ACC112 (cell line): ENCODE data around the gene PLEKHO1.
A peak's percentile ranks its signal among the peaks of the same experiment; 100 is the strongest.

ENCODE experiments used
- H2AFZ ChIP-seq: fragments of 200-600 bp; sonication (generic); one replicate; pipeline ENCODE4 v1.6.0; 2017; ENCODE audit warnings: antibody characterized with exemption, low read length; ENCODE audit not compliant: unreplicated experiment
- H3K27ac ChIP-seq: fragments of 200-600 bp; sonication (generic); 2 replicates; pipeline ENCODE4 v1.5.1; 2014; ENCODE audit warnings: low read depth, mild to moderate bottlenecking, antibody characterized with exemption, low read length, moderate library complexity
- H3K27me3 ChIP-seq: fragments of 200-600 bp; sonication (generic); 2 replicates; pipeline ENCODE4 v1.6.1; 2014; ENCODE audit warnings: mild to moderate bottlenecking, antibody characterized with exemption, low read length, moderate library complexity, mixed read lengths; ENCODE audit not compliant: insufficient read depth
- H3K36me3 ChIP-seq: fragments of 200-600 bp; sonication (generic); 2 replicates; pipeline ENCODE4 v1.6.1; 2016; ENCODE audit warnings: mild to moderate bottlenecking, antibody characterized with exemption, low read length, moderate library complexity, mixed read lengths; ENCODE audit not compliant: insufficient read depth
- H3K4me1 ChIP-seq: fragments of 200-600 bp; sonication (generic); one replicate; pipeline ENCODE4 v1.6.1; 2016; ENCODE audit warnings: low read length, mixed read lengths; ENCODE audit not compliant: insufficient read depth, unreplicated experiment, control insufficient read depth
- H3K4me3 ChIP-seq: fragments of 200-600 bp; sonication (generic); 2 replicates; pipeline ENCODE4 v1.5.1; 2014; ENCODE audit warnings: mild to moderate bottlenecking, low read depth, low read length
- H3K79me2 ChIP-seq: fragments of 200-600 bp; sonication (generic); one replicate; pipeline ENCODE4 v1.6.0; 2016; ENCODE audit warnings: low read length; ENCODE audit not compliant: control insufficient read depth, unreplicated experiment, insufficient read depth

Gene PLEKHO1

DNA sequence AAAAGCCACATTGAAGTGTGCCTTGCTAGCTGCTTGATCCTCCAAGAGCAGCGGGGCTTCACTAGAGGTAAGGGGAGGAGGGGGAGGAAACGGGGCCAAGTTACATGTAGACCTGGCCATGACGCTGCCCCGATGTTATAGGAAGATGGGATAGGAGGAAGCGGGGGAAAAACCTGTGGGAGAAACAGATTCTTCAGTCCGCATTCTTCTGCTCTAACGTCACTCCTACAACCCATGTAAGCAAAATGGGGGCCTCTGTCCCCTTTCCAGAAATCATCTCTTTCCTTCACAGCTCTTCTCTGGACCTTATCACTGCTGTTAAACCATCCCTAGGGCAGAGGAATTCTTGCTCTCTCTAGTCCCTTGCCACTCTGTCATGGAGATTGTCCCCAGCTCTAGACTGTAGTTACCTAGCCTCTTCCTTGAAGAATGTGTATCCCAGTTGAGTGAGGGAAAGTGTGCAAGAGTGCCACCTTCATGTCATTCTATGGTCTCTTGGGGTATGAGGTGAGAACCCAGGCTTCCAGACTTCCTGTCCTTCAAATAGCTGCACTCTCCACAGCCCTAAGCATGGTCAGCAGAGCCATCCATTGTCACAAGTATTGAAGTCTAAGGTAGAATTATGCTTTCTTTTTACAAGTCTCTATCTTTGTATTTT, 11.4 kb downstream of the PLEKHO1 start:
- H2AFZ ChIP-seq = no peak overlapping the region
- peaks cover 15% of the 10 kb centered on the region for H3K36me3 ChIP-seq
- no peaks in the 10 kb centered on the region for H3K27me3 ChIP-seq
- no peak overlapping the region for H3K27ac ChIP-seq
- no peak overlapping the region for H3K4me3 ChIP-seq
- no peaks in the 10 kb centered on the region for H3K79me2 ChIP-seq
- peaks cover 22% of the 10 kb centered on the region for H3K4me1 ChIP-seq

DNA sequence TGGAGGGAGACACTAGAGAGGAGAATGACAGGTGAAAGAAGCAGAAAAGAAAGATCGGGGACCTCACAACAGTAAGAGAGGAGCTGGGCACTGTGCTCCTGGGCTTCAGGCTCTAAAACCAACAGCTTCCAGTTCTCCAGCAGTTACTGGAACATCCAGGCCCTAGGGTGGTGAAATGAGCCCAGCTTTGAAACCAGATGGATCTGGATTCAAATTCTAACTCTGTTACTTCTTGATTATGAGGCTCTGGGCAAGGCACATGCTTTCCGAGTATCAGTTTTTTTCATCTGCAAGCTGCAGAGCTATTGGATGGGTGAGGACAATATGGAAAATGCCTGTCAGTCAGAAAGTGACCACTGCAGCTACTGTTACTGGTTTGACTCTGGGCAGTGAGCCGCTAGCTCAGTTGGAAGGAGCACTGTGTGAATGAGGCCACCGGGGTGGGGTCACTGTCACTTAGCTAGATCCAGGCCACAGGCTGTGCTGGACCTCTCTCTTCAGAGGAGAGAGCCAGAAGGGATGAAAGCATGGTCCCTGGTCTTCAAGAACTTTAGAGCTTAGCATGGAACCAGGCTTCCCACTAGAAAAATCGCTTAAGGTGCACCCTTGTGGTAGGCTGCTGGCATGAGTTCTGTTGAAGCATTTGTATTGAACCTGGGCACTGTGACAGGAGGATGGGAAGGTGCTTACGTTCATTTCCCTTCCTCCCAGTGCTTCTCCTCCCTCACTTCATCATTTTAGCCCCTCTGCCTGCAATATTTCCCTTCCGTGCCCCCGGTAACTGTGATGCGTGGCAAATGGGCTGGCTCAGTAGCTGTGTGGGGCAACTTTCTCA, 12.2 kb downstream of the PLEKHO1 start:
- peaks cover 22% of the 10 kb centered on the region for H3K4me1 ChIP-seq
- H3K36me3 ChIP-seq = peaks cover 10% of the 10 kb centered on the region
- peak overlapping the region; percentile 16; the same call in 1 of the 2 replicates for H3K4me3 ChIP-seq
- no peaks in the 10 kb centered on the region for H3K79me2 ChIP-seq
- peak overlapping the region; percentile 86 for H3K27ac ChIP-seq
- H3K27me3 ChIP-seq = no peaks in the 10 kb centered on the region
- H2AFZ ChIP-seq = no peak overlapping the region

DNA sequence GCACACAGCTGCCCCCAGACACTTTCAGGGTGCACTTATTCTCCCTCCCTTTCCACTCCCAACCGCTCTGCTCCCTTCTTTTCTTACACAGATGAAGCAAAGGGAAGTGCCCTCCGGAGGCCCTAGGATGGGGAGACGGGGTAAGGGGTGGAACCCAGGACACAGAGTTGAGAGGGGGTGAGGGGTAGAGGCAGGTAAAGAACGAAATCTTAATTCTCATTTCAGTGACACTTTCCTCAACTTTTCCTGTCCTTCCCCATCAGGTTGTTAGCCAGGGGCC, 12.8 kb downstream of the PLEKHO1 start:
- Histone ChIP-seq H3K4me3 (peak overlapping the region; percentile 16), H3K4me1 (peaks cover 22% of the 10 kb centered on the region), H3K27me3 (no peaks in the 10 kb centered on the region), H3K27ac (peak overlapping the region; percentile 86), H3K36me3 (peaks cover 6% of the 10 kb centered on the region), H2AFZ (no peak overlapping the region), H3K79me2 (no peaks in the 10 kb centered on the region)

DNA sequence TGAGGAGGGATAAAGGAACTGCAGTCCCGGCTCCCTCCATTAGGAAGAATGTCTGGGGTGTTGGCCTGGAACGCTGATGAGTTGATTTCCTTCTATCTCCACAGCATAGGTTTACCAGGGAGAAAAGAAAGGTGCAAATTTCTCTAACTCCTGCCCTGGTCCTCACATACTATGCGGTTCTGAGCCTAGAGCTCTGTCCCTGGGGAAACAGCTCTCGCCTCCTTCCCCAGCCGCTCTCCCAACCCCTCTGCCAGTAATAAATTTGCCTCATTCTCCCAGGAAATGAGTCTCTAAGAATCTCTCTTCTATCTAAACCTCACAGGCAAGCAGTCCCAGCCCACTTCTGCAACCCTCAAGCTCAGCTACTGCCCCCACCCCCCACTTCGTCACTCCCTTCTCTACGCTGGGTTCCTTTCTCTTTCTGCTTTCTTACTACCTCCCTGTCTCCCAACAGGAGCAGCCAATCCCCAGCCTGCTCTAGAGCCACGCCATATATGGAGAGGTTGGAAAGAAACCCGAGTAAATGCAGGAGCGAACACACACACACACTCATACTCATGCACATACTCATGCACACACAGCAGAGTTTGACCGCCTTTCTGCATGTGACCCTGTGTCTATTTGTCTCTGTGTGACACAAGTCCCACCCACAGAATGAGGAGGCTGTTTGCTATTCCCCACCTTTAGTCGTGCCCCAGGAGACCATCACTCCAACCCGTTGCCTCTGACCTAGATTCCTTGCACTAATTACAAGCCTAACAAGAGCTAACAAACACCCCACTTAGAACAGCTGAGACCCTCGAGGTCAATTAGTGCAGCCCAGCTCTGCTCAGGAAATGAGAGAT, 13.4 kb downstream of the PLEKHO1 start:
- Histone ChIP-seq H2AFZ (peak overlapping the region; percentile 14), H3K4me1 (peaks cover 22% of the 10 kb centered on the region), H3K79me2 (no peaks in the 10 kb centered on the region), H3K27me3 (no peaks in the 10 kb centered on the region), H3K27ac (peak overlapping the region; percentile 86), H3K4me3 (peak overlapping the region; percentile 35), H3K36me3 (peaks cover under 1% of the 10 kb centered on the region; the same call in 1 of the 2 replicates)

DNA sequence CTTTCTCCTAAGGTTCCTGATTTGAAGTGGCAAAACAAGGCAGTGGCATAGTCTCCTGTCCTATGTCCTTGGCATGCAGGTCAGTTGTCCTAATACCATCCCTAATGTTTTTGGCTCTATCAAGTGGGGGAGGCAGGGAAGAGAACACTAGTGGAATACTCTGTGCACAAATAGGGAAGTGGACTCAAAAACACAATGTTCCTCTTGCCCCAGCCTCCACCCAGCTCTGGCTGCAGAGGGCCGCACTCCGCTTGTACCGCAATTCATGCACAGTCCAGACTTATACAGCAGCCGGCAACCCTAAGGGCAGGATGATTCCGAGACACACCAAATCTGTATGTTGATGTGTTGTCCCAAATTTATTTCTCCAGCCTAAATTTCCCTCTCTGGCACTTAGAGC, 14.5 kb downstream of the PLEKHO1 start:
- Histone ChIP-seq H3K79me2 (no peaks in the 10 kb centered on the region), H3K27me3 (no peaks in the 10 kb centered on the region), H3K4me1 (peaks cover 22% of the 10 kb centered on the region), H3K27ac (0 out of 2 replicates have a peak overlapping the region, but pooled peaks have one; percentile 86), H3K36me3 (no peaks in the 10 kb centered on the region), H3K4me3 (no peak overlapping the region), H2AFZ (no peak overlapping the region)

DNA sequence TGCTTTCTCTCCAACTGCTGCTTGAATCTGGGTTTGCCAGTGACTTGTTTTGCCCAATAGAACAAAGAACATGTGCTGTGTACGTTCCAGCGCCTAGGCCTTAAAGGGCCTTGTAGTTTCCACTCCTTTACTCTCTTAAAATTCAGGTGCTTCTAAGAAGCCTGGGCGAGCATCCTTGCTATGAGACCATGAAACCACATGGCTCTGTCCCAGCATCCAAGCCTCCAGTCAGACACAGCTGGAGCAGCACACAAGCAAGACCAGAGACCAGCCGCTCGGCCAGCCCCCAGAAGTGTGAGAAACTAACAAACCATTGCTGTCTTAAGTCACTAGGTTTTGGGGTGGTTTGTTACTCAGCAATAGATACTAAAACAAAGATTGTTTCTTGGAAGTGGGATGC, 15.1 kb downstream of the PLEKHO1 start:
- H3K27ac ChIP-seq = no peak overlapping the region

DNA sequence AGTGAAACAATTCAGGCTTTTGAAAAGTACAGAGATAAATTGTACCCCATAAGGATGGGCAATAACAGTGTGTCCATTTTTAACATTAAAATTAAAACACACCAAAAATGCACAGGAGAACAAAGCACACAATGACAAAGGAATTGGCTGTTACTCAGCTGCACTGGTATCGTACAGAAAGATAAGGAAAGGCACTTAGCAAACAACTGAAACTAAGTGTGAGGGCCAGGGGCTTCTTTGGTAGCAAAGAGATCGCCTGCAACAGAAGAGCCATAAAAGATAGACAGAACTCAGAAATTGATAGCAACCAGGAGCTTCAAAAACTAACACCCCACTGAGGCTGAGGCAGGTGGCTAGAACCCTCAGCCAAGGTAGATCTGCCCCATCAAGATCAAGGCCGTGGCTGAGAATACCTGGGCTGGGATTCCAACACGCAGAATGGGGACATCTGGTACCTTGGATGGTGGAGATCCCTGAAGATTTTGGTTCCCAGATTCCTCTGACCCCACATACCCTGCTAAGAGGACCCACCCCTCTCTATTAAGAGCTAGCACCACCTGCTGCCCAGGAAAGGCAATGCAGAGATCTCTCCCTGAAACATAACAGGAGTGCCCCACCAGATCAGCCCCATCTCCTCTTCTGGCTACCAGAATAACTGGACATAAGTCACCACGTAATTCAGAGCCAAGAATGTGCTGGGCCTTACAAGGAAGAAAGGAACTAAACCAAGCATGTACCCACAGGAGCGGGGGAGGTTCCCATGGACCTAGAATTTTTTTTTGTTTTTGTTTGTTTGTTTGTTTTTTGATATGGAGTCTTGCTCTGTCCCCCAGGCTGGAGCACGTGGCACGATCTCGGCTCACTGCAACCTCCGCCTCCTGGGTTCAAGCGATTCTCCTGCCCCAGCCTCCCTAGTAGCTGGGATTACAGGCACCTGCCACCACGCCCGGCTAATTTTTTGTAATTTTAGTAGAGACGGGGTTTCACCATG, 16.2 kb downstream of the PLEKHO1 start:
- Histone ChIP-seq H3K36me3 (no peaks in the 10 kb centered on the region), H3K4me3 (no peak overlapping the region), H3K79me2 (no peaks in the 10 kb centered on the region), H3K27ac (no peak overlapping the region), H2AFZ (no peak overlapping the region), H3K27me3 (no peaks in the 10 kb centered on the region), H3K4me1 (peaks cover 22% of the 10 kb centered on the region)

More for the DNA sequence above, 15.1 kb downstream of the PLEKHO1 start:
- Histone ChIP-seq H3K79me2 (no peaks in the 10 kb centered on the region), H3K27me3 (no peaks in the 10 kb centered on the region), H3K4me1 (peaks cover 22% of the 10 kb centered on the region), H3K4me3 (no peak overlapping the region), H3K36me3 (no peaks in the 10 kb centered on the region), H2AFZ (no peak overlapping the region)

DNA sequence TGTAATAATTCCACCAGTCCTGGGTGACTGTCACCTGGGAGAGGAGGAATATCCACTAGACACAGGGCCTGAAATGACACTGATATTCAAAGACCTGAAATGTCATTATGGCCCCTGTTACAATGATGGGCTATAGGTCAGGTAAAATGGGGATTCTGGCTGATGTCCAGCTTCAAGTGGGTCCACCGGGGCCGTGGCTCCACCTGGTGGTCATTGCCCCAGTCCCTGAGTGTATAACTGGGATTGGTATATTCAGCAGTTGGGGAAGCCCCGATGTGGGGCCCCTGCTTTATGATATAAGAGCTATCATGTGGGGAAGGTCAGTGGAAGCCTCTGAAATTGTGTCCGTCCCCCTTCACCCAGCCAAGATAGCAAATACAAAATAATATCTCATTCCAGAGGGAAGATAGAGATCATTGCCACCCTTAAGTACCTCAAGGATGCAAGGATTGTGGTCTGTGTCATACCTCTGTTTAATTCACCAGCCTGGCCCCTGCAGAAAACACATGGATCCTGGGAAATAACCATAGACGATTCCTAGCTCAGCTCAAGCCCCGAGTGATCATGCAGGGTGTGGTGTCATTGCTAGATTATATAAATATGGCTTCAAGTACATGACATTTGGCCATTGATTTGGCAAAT, 19.4 kb downstream of the PLEKHO1 start:
- Histone ChIP-seq H3K27ac (no peak overlapping the region), H3K79me2 (no peaks in the 10 kb centered on the region), H3K4me3 (no peak overlapping the region), H3K4me1 (peaks cover under 1% of the 10 kb centered on the region), H3K27me3 (no peaks in the 10 kb centered on the region), H2AFZ (no peak overlapping the region), H3K36me3 (no peaks in the 10 kb centered on the region)

DNA sequence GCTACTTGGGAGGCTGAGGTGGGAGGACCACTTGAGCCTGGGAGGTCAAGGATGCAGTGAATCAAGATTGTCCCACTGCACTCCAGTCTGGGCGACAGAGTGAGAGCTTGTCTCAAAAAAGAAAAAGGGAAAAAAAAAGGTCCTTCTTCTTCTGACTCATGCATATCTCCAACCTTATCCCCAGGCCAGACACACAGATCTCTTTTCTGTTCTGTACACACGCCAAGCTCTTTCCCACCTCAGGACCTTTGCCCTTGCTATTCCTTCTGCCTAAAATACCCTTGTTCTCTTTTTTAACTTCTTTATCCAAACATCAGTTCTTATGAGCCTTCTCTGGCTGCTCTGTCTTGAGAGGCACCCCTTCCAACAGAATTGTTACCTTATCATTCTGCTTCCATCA, 22.1 kb downstream of the PLEKHO1 start:
- Histone ChIP-seq H3K4me3 (no peak overlapping the region), H3K27me3 (no peaks in the 10 kb centered on the region), H3K36me3 (no peaks in the 10 kb centered on the region), H3K79me2 (no peaks in the 10 kb centered on the region), H2AFZ (no peak overlapping the region), H3K27ac (no peak overlapping the region), H3K4me1 (no peaks in the 10 kb centered on the region)
